Epithelial cell of esophagus (primary cell): ENCODE measurements around the gene SPOCK1.

Experiments
- DNase-seq: peaks from one replicate; pipeline ENCODE4 v3.0.0; 2010; ENCODE audit warnings: low read depth
- H3K4me3 ChIP-seq: 2 replicates; pipeline ENCODE4 v1.5.1; 2011; ENCODE audit warnings: mild to moderate bottlenecking, low read length, control low read depth
- CTCF ChIP-seq: IDR thresholded peaks from 2 replicates; pipeline ENCODE4 v1.5.1; 2011; ENCODE audit warnings: low read depth, mild to moderate bottlenecking, low read length, control low read depth, inconsistent platforms; ENCODE audit not compliant: insufficient read depth; ENCODE audit errors: missing control alignments

Gene SPOCK1

DNA sequence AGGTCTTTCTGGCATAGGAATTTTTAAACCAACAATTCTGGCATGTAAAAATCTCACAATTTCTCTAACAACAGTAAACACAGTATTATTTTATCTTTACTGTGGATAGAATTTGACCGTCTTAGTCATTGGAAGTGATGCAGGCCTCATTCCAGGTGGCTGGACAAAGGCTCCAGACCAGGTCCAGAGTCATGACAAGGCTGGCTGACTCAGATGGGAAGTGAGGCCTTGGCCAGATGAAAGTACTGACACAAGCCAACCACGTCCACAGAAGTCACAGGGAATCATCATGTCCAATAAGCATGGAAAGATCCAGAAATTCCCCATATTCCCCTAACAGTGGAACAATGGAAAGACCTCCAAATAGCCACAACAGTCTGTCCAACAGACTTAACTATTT, 12.4 kb downstream of the SPOCK1 start:
- peak; percentile 10 for DNase-seq
- no peak for TF ChIP-seq CTCF
- H3K4me3 ChIP-seq = no peak overlapping the region

DNA sequence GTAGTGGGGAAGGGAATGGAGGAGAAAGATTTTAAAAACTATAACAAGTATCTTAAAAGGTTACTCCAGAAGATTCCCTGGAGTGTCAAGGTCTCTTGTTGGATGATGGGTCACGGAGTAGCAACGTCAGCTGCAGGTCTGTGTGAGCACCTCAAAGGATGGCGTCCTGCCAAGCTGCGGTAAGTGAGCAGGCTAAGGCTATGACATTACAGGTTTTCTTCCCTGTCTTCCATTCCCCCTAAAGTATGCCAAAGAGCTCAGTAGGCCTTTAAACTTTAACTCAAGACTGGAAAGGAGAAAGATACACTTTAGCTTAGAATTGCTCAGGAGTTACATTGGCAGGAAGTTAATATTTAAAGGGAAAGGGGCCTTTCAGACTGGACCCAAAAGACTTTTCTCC, 17.5 kb downstream of the SPOCK1 start:
- peak; percentile 65 for DNase-seq

DNA sequence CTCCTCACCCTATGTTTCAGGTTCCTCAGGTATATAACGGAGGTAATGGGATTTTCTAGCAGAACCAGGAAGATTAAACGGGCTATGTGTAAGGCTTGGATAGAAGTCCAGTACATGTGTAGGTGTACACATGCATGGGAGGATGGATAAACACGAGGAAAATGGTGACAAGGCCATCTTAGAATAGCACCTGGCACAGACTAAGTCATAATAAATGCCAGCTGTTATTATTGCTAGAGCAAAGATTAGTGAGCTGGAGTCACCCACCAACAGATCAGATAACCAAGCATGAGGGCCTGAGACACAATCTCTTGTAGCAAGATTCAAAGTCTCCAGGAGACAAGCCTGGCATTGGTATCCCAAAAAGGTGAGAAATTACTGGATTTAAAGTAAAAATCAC, 21.1 kb downstream of the SPOCK1 start:
- no peak overlapping the region for H3K4me3 ChIP-seq
- no peak for TF ChIP-seq CTCF
- DNase-seq = no peak

More for the DNA sequence above, 17.5 kb downstream of the SPOCK1 start:
- no peak overlapping the region for H3K4me3 ChIP-seq
- TF ChIP-seq CTCF = no peak

DNA sequence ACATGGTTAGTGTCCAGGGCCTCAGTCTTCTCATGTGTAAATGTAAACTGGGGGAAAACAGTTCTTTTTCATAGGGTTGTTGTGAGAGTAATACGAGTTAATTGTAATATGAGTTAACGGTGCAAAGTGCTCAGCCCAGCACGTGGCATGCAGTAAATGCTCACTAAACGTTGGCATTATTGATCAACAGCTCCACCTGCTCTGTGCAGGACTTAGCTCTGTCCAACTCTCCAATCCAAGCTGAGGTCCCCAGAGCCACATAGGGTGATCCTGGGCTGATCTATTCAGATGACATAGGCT, 28.3 kb downstream of the SPOCK1 start:
- H3K4me3 ChIP-seq = no peak overlapping the region
- DNase-seq = no peak
- TF ChIP-seq CTCF = no peak

DNA sequence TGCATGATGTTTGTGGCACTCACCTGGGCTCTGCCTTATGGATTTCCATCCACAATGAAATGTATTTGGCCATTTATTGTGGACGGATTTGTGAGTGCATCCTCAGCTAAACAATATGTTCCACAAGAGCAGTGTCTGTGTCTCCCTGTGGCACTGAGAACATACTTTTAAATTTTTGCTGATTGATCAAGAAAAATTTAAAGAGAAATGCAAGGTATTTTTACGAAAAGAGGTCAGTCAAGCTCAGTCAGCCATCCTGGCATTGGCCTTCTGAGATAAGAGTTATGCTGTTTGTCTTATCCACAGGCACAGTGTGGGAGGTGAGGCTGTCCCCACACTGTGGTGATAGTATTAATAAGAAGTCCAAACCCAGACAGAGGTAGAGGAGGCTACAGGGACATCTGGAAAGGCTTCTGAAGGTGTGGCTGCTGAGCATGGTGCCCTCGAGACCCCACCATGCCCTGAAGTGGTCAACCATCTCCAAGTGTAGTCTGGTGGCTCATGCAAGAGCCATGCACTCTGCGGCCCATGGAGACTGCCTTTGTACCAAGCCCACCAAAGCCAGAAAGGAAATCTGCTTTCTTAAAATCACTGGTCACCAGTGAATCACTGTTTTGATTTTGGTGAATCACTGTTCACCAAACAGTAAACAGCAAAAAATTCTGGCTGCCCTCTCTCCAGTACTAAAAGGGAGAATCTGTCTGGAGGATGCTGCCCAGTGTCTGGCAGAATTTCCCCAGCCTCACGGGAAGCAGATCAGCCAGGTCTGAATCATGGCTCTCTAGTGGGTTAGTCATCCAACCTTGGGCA, 28.8 kb downstream of the SPOCK1 start:
- no peak overlapping the region for H3K4me3 ChIP-seq
- peak; percentile 96 for DNase-seq
- no peak for TF ChIP-seq CTCF

DNA sequence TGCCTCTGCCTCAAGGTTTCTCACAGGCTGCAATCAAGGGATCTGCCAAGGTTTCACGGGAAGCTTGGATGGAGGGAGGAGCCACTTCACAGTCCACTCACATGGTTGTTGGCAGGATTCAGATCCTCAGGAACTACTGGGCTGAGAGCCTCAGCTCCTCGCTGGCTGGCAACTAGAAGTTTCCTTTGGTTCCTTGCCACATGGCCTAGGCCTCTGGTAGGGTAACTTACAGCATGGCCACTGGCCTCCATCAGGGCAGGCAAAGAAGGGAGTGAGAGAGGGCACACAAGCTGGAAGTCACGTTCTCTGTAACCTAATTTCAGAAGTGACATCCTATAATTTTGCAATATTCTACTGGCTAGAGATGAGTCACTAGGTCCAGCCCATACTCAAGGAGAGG, 32.2 kb downstream of the SPOCK1 start:
- no peak for TF ChIP-seq CTCF

GRCh38 chr5:137465930-137466329, 33.2 kb downstream of the SPOCK1 start:
- no peak for DNase-seq
- TF ChIP-seq CTCF = no peak
- no peak overlapping the region for H3K4me3 ChIP-seq

More for the DNA sequence above, 32.2 kb downstream of the SPOCK1 start:
- H3K4me3 ChIP-seq = no peak overlapping the region
- DNase-seq = no peak
